ENCODE data around the gene P2RX4. TPM values are rescaled to one million over a fixed set of nuclear protein-coding genes. Genes with fewer than 3 reads are reported as not detected.

Gene P2RX4
- total RNA-seq = 20.8 and 22.6 TPM in 2 replicates

DNA sequence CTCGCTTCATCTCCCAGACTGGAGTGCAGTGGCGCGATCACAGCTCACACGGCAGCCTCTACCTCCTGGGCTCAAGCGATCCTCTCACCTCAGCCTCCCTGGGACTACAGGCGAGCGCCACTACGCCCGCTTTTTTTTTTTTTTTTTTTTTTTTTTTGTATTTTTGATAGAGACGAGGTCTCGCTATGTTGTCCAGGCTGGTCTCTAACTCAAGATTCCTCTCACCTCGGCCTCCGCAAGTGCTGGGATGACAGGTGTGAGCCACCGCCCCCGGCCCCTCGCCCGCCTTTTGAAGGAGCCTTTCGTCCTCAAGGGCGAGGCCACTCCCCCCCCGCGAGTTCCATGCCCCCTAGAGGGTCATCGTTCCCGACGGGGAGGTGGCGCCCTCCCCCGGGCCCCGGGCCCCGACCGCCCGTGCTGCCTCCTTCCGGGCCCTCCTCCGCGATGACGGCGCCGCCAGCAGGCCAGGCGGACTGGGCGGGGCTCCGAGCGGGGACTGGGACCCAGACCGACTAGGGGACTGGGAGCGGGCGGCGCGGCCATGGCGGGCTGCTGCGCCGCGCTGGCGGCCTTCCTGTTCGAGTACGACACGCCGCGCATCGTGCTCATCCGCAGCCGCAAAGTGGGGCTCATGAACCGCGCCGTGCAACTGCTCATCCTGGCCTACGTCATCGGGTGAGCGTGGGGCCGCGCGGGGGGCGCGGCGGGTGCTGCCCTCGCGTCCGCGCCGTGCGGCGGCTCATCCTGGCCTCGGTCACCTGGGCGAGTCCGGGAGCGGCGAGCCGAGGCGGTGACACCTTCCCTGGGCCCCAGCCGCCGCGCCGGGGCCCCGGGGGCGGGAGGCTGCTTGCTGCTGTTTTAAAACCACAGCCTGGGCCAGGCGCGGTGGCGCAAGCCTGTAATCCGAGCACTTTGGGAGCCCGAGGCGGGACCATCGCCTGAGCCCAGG lies at the start of gene P2RX4:
Gene P2RX4, plus strand, starts transcription at position 506 of the 949 bp plus-strand sequence. Its CDS starts 36 bp downstream, at position 542.

Other genes starting within 250 kb of the P2RX4 start
- gene HNF1A, start 231.6 kb upstream of the P2RX4 start, total RNA-seq = not detected in 2 replicates
- 18.8 and 18.9 TPM in 2 replicates for gene C12orf43, start 193.6 kb upstream of the P2RX4 start, total RNA-seq
- 0.19 and 0.36 TPM in 2 replicates for gene OASL, start 170.9 kb upstream of the P2RX4 start, total RNA-seq
- 0.72 and 0.75 TPM in 2 replicates for gene P2RX7, start 77.3 kb upstream of the P2RX4 start, total RNA-seq
- gene CAMKK2, start 86.6 kb downstream of the P2RX4 start, total RNA-seq = 14.2 and 20.3 TPM in 2 replicates
- gene ANAPC5, start 142.3 kb downstream of the P2RX4 start, total RNA-seq = 120 and 143 TPM in 2 replicates
- 114 and 116 TPM in 2 replicates for gene RNF34, start 190.0 kb downstream of the P2RX4 start, total RNA-seq